Muscle layer of duodenum (tissue), 2 donors: ENCODE data around the gene IFITM5.

Experiments used
- H3K27ac ChIP-seq: one replicate; pipeline ENCODE4 v1.7.0; 2013; ENCODE audit warnings: mild to moderate bottlenecking, low read length
- H3K27me3 ChIP-seq: one replicate; pipeline ENCODE4 v1.7.0; 2013; ENCODE audit warnings: low read depth, mild to moderate bottlenecking, control low read depth, low read length
- H3K36me3 ChIP-seq, 2 donors: one replicate each; pipeline ENCODE4 v1.7.0; 2013; ENCODE audit warnings: low read length in 2 of 2, control low read depth in 1 of 2, mild to moderate bottlenecking in 1 of 2; ENCODE audit not compliant: insufficient read depth in 2 of 2, control insufficient read depth in 1 of 2
- H3K4me1 ChIP-seq, 2 donors: one replicate each; pipeline ENCODE4 v1.7.0; 2013; ENCODE audit warnings: low read length in 2 of 2, mild to moderate bottlenecking in 2 of 2, control low read depth in 1 of 2, moderate library complexity in 1 of 2; ENCODE audit not compliant: insufficient read depth in 2 of 2, control insufficient read depth in 1 of 2
- H3K4me3 ChIP-seq, 2 donors: one replicate each; pipeline ENCODE4 v1.7.0; 2013; ENCODE audit warnings: low read length in 2 of 2, low read depth in 1 of 2, mild to moderate bottlenecking in 1 of 2
- H3K9me3 ChIP-seq, 2 donors: one replicate each; pipeline ENCODE4 v1.7.0; 2013; ENCODE audit warnings: low read length in 2 of 2, control low read depth in 1 of 2, mild to moderate bottlenecking in 1 of 2; ENCODE audit not compliant: control insufficient read depth in 1 of 2
- donor health status: healthy.

The IFITM5 gene

DNA sequence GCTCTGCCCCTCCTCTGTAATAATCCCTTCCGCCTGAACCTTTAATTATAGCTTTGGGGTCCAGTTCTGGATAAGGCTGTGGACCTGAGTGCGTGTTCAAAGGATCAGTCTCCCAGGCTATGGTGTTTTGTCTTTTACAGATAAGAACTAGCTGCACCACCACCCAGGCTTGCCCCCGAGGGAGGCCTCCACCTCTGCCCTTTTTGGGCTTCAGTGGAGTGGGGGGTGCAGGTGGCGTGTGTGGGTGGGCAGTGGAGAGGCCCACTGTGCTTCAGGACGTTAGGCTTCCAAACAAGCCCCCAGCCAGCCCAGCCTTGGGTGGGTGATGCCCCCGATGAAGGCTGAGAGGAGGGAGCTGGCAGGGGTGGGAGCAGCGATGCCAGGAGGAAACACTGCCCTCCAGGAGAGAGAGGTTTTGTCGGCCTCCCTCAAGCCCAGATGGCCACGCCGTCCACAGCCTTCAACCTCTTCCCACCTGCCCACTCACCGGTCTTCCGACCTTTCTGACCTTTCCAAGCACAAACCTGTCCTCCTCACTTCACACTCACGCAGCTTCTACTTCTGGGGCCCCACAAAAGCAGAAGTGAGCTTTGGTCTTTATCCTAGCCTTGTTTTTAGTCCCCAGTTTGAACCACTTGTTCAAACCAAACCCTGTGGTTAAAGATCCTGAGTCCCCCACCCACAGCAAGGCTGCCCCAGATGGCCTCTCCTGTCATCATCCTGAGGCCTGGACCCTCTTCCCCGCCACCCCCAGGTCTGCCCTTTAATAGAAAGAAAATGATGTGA, 42.2 kb downstream of the IFITM5 start:
- H3K4me3 ChIP-seq: no peak overlapping the region
- no peak overlapping the region for H3K27ac ChIP-seq
- H3K4me1 ChIP-seq: no peaks in the 10 kb centered on the region
- H3K36me3 ChIP-seq: peaks cover 12 to 16% of the 10 kb centered on the region in 2 donors
- no peaks in the 10 kb centered on the region for H3K9me3 ChIP-seq
- H3K27me3 ChIP-seq: no peaks in the 10 kb centered on the region

DNA sequence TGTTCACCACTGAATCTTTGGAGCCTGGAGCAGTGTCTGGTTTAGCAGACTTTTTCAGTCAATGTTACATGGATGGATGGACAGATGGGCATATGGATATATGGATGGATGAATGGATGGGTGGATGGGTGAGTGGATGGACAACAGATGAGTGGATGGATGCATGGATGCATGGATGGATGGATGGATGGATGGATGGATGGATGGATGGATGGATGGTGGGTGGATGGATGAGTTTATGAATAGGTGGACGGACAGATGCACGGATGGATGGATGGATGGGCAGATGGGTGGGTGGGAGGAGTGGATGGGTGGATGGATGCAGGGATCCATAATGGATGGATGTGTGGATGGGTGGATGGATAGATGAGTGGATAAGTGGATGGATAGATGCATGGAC, 43.5 kb downstream of the IFITM5 start:
- Histone ChIP-seq H3K9me3 (no peaks in the 10 kb centered on the region), H3K4me3 (no peak overlapping the region), H3K4me1 (no peaks in the 10 kb centered on the region), H3K27ac (no peak overlapping the region), H3K36me3 (peaks cover 20 to 29% of the 10 kb centered on the region in 2 donors), H3K27me3 (no peaks in the 10 kb centered on the region)

DNA sequence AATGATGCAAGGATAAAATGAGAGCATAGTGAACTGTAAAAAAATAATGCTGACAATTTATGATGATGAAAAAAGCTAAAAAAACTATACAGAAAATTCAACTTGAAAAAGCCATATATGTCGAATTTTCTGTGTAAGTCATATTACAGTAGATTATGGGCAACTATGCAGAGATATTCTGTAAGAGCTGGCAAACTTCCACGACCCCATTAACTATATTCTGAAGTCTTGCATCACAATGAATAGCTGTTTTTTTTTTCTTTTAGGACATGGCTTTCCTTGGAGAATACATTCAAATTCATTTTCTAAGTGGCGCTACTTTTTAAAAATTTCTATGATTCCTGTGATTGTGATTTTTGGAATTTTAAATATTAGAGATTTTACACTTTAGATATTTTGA, 44.1 kb downstream of the IFITM5 start:
- Histone ChIP-seq H3K27me3 (no peaks in the 10 kb centered on the region), H3K4me3 (no peak overlapping the region), H3K9me3 (no peaks in the 10 kb centered on the region), H3K4me1 (no peaks in the 10 kb centered on the region), H3K27ac (no peak overlapping the region), H3K36me3 (peaks cover 25 to 33% of the 10 kb centered on the region in 2 donors)

DNA sequence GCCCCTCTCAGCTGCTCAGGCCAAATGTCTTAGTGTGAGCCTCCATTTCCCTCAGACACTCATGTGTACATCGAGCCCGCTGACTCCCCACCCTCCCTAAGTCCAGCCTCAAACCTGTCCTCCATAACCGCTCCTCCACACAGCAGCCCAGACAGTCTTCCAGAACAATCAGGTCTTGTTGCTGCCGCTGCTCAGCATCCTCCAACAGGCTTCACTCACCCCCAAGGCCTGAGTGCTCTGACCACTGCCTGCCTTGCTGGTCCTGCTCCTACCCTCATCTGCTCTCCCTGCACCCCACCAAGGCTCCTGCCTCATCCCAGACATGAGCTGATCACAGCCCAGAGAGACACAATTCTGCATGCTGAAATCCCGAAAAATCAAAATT, 45.4 kb downstream of the IFITM5 start:
- H3K4me3 ChIP-seq: no peak overlapping the region
- peaks cover 29 to 45% of the 10 kb centered on the region in 2 donors for H3K36me3 ChIP-seq
- no peaks in the 10 kb centered on the region for H3K9me3 ChIP-seq
- H3K27me3 ChIP-seq: no peaks in the 10 kb centered on the region
- no peaks in the 10 kb centered on the region for H3K4me1 ChIP-seq
- no peak overlapping the region for H3K27ac ChIP-seq

DNA sequence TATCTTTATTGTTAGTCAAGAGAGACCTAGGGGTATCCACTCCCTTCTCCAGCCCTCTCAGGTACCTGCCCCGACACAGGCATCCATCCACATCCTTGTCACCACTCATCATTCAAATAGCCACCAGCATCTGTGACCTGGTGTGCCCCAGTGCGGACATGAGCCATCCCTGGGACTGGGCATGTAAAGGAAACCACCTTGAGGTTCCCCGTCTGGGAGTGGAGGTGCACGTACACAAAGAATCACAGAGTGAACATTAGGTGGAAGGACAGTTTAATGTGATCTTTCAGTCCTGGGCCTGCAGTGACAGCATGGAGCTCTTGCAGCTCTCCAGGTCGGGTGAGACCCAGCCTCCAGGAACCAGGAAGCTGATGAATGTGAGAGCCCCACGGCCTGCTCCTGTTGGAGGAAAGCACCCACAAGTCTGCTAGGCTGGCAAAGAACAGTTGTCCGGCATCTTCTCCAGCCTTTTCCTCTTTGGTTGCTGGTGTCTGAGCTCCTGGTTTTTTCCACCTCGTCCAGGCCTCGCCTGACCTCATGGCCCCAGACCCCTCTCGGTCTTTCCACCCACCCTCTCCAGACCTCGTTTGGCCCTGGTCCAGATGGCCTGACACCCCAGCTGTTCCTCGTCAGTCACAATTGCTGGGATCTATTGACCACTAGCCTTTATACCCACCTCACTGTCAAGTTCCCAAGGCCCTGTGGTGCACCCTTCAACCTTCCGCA, 46.0 kb downstream of the IFITM5 start:
- H3K27ac ChIP-seq: no peak overlapping the region
- H3K4me1 ChIP-seq: no peaks in the 10 kb centered on the region
- H3K9me3 ChIP-seq: no peaks in the 10 kb centered on the region
- no peaks in the 10 kb centered on the region for H3K27me3 ChIP-seq
- peaks cover 35 to 50% of the 10 kb centered on the region in 2 donors for H3K36me3 ChIP-seq
- H3K4me3 ChIP-seq: no peak overlapping the region

DNA sequence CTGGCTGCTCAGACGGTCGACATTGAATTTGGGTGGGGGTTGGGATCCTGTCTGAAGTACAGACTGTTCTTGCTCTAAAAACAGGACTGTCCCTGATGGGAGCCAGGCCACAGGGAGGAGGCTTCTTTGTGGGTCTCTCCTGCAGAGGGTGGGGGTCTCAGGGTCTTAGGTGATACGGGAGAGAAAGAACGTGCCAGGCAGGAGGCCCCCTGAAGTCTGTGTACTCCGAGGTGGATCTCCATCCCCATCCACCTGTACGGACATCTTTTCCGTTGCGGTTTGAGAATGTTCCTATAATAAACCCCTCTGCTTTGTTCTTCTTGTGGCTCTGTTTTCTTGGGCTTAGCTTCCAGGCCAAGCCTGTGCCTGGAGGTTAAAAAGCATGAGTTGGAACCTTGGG, 46.7 kb downstream of the IFITM5 start:
- no peaks in the 10 kb centered on the region for H3K27me3 ChIP-seq
- H3K4me3 ChIP-seq: no peak overlapping the region
- H3K27ac ChIP-seq: no peak overlapping the region
- H3K4me1 ChIP-seq: no peaks in the 10 kb centered on the region
- no peaks in the 10 kb centered on the region for H3K9me3 ChIP-seq
- H3K36me3 ChIP-seq: peaks cover 41 to 57% of the 10 kb centered on the region in 2 donors

DNA sequence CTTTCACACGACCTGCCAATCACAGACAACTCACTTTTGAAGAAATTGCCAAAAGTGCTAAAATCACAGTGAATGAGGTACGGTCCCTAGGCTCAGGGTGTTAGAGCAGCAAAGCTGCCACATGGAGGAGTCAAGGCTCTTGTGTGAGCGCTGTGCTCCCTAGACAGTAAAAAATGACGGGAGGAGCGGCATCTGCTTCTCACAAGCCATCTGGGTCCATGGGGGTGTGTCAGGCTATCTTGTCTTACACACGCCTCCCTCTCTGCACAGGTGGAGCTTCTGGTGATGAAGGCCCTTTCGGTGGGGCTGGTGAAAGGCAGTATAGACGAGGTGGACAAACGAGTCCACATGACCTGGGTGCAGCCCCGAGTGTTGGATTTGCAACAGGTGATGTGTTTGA, 47.8 kb downstream of the IFITM5 start:
- no peaks in the 10 kb centered on the region for H3K27me3 ChIP-seq
- peaks cover 50 to 67% of the 10 kb centered on the region in 2 donors for H3K36me3 ChIP-seq
- H3K9me3 ChIP-seq: no peaks in the 10 kb centered on the region
- no peaks in the 10 kb centered on the region for H3K4me1 ChIP-seq
- no peak overlapping the region for H3K27ac ChIP-seq
- H3K4me3 ChIP-seq: no peak overlapping the region

DNA sequence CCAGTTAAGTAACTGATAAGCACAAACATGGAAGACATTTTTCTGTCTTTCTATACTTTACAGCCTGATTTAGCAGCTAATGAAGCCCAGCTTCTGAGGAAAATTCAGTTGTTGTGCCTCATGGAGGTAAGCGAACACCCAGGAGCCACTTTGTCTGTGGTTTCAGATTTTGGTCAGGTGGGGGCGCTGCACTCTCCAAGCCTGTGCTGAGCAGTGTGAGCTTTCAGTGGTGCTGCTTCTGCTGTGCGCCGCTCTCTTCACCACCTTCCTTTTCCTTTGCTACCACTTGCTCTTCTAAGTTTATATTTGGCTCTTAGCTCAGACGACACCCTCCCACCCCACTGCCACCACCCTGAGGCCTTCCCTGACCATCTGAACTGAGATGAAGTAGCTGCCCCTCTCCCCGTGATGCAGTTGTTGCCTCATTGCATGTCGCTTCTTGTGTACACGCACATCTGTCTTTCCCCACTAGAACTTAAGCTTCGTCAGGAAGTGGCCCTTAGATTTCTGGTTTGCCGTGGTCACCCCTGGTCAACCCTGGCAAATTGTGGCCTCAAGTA, 48.5 kb downstream of the IFITM5 start:
- no peaks in the 10 kb centered on the region for H3K4me1 ChIP-seq
- H3K9me3 ChIP-seq: no peaks in the 10 kb centered on the region
- H3K4me3 ChIP-seq: no peak overlapping the region
- H3K36me3 ChIP-seq: peaks cover 58 to 74% of the 10 kb centered on the region in 2 donors
- no peaks in the 10 kb centered on the region for H3K27me3 ChIP-seq
- H3K27ac ChIP-seq: no peak overlapping the region

DNA sequence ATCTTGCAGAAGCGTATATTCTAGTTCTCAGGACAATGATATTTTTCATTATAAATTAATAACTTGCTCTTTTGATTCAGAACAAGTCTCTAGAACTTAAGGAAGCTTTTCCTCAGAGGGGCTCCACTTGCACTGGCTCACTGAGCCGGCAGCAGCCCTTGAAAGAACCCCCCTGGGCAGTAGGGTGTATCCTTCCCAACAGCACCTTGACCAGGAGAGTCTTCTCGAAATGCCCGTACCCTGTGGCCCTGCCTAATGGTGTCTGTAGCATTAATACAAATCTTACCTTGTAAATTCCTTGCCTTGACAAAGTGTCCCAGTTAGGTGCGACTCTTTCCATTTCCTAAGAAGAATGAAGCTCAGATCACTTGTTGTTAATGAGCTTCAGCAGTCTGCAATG, 49.1 kb downstream of the IFITM5 start:
- no peak overlapping the region for H3K27ac ChIP-seq

DNA sequence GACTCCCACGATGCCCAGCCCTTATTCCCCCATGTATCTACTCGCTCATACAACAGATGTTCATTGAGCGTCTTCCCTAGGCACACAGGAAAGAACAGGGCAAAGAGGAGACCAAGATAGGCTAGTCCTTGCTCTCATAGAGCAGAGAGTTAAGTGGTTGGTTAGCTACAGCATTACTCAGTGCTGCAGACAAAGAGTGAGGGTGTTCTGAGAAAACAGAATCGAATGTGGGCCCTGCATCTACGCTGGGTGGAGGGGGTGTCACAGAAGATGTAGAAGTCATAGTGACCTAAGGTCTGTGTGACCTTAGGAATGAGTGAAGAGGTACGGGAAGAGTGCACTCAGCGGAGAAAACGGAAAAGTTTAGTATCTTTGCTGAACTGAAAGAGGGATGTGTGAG, 50.3 kb downstream of the IFITM5 start:
- no peak overlapping the region for H3K27ac ChIP-seq

More for the DNA sequence above, 49.1 kb downstream of the IFITM5 start:
- peaks cover 61 to 80% of the 10 kb centered on the region in 2 donors for H3K36me3 ChIP-seq
- H3K4me1 ChIP-seq: no peaks in the 10 kb centered on the region
- H3K4me3 ChIP-seq: no peak overlapping the region
- no peaks in the 10 kb centered on the region for H3K27me3 ChIP-seq
- H3K9me3 ChIP-seq: no peaks in the 10 kb centered on the region

More for the DNA sequence above, 50.3 kb downstream of the IFITM5 start:
- no peak overlapping the region for H3K4me3 ChIP-seq
- peaks cover 70 to 92% of the 10 kb centered on the region in 2 donors for H3K36me3 ChIP-seq
- H3K27me3 ChIP-seq: no peaks in the 10 kb centered on the region
- H3K9me3 ChIP-seq: no peaks in the 10 kb centered on the region
- no peaks in the 10 kb centered on the region for H3K4me1 ChIP-seq
